ENCODE results near the gene PIKFYVE.
A peak's percentile ranks its signal among the peaks of the same experiment; 100 is the strongest.
"Not testable (repeated sequence)": the region's sequence is repeated elsewhere in the genome, so short reads cannot be mapped to it uniquely, and the experiment has no call there.

PIKFYVE gene, protein sequence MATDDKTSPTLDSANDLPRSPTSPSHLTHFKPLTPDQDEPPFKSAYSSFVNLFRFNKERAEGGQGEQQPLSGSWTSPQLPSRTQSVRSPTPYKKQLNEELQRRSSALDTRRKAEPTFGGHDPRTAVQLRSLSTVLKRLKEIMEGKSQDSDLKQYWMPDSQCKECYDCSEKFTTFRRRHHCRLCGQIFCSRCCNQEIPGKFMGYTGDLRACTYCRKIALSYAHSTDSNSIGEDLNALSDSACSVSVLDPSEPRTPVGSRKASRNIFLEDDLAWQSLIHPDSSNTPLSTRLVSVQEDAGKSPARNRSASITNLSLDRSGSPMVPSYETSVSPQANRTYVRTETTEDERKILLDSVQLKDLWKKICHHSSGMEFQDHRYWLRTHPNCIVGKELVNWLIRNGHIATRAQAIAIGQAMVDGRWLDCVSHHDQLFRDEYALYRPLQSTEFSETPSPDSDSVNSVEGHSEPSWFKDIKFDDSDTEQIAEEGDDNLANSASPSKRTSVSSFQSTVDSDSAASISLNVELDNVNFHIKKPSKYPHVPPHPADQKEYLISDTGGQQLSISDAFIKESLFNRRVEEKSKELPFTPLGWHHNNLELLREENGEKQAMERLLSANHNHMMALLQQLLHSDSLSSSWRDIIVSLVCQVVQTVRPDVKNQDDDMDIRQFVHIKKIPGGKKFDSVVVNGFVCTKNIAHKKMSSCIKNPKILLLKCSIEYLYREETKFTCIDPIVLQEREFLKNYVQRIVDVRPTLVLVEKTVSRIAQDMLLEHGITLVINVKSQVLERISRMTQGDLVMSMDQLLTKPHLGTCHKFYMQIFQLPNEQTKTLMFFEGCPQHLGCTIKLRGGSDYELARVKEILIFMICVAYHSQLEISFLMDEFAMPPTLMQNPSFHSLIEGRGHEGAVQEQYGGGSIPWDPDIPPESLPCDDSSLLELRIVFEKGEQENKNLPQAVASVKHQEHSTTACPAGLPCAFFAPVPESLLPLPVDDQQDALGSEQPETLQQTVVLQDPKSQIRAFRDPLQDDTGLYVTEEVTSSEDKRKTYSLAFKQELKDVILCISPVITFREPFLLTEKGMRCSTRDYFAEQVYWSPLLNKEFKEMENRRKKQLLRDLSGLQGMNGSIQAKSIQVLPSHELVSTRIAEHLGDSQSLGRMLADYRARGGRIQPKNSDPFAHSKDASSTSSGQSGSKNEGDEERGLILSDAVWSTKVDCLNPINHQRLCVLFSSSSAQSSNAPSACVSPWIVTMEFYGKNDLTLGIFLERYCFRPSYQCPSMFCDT (N-terminal part only)
- total RNA-seq: 77.2 to 225 (median 151) reads per million in 17 experiments

DNA sequence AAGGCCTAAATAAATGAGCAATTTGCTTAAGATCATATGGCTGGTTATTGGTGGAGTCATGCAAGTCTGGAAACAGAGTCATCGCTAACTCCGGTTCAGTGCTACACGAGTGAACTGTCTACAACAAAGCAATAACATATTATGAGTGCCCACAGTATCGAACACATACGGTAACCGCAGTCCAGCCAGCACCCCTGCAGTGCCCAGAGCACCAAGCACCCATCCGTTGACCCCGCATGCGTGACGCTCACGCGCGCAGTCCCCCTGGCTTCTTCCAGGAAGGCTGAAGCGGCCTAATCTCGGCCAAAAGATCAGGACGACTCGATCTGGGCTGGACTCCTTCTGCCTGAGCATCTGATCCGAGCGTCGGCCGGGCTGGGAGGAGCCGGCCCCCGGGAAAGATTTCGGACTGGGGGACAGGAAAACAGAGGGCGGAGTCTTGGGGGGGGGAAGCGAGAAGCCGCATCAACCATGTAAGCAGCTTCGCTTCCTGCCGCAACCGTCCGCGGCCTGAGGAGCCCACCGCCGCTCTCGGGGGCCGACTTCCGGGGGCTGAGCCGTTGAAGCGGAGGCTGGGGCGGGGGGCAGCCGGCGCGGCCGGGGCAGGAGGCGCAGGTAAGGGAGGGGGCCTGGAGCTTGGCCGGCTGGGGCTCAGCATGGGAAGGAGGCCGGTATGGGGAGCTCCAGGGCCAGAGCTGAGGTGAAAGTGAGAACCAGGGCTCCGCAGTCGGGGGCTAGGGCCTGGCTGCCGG, at the start of gene PIKFYVE:
Gene PIKFYVE, plus strand, starts transcription at position 455 of the 752 bp plus-strand sequence. CDS start 5,265 bp downstream, outside the sequence.
- DNase-seq: peak; percentile 97 to 99 (median 98)

- DNase-seq: not testable (repeated sequence)
Measured at GRCh38 chr2:208221873-208222272, 44.2 kb upstream of the PIKFYVE start.

DNA sequence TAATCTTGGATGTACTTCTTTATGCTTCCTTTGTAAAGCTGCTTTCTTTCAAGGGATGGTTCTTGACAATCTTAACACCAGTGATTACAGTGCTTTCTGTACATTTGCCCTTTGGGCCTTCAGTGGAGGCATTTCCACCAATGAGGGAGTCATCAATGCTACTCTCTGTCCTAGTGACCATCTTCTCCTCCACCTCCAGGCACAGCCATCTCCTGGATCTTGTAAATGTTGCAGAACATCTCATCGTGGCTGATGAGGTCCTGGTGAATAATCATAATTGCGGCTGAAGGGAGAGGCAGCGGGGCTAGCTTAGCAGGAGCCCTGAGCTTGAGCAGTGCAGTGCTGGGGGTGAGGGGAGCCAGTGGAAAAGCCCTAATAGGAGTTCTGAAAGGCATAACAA, 43.7 kb upstream of the PIKFYVE start:
- peak in 1 of 4 experiments; percentile 7 for DNase-seq

DNA sequence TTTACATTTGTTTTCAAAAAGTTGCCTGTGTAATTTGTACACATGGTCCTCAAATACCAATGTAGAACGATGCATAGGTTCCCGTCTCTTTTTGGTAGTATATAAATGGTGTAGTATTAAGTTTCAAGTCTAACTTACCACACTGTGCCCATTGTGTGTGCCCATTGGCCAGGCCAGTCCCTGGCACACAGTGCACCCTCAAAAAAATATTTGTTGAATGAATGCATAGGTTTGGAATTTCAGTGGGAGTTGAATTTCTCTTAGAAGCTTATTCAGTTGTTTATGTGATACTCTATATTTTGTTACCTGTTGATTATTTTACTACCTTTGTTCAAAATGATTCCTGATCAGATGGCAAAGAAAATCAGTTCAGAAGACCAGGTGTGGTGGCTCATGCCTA, 41.3 kb upstream of the PIKFYVE start:
- DNase-seq: no peak

GRCh38 chr2:208227581-208228232, 38.3 kb upstream of the PIKFYVE start:
- DNase-seq: no peak

- no peak for DNase-seq
Measured at GRCh38 chr2:208228476-208228875, 37.6 kb upstream of the PIKFYVE start.

DNA sequence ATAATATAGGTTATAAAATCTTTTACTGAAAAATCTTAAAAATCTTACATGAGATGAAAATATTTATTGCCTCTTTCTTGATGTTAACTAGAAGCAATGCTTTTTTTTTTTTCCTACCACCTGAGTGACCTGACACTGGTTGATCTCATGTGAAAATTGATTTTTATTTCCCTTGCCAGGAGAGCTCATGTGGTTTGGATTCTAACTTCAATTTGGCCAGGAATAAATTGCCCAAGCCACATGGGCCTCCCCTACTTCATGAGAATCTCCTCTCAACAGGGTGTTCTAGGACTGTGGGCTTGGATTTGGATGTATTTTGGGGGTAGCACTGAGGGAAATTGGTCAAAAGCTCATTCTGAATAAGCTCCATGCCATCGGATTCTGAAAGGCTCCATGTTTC, 31.3 kb upstream of the PIKFYVE start:
- DNase-seq: no peak

DNA sequence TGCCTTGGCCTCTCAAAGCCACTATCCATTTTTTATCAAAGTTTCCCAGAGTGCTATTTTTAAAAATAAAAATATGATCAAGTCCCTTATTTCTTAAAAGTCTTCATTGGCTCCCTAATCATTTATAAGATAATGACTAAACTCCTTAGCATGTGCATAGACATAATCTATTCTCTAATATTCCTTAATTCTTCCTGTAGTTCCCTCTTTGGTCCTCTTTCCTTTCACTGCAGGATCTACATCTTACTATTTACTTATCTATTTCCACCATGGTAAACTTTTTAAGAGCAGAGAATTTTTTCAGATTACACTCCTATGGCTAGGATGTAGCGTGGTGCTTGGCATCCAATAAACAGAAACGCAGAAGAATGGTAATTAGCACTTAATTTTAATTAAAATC, 30.2 kb upstream of the PIKFYVE start:
- DNase-seq: no peak

GRCh38 chr2:208239770-208240493, 26.1 kb upstream of the PIKFYVE start:
- no peak for DNase-seq

DNA sequence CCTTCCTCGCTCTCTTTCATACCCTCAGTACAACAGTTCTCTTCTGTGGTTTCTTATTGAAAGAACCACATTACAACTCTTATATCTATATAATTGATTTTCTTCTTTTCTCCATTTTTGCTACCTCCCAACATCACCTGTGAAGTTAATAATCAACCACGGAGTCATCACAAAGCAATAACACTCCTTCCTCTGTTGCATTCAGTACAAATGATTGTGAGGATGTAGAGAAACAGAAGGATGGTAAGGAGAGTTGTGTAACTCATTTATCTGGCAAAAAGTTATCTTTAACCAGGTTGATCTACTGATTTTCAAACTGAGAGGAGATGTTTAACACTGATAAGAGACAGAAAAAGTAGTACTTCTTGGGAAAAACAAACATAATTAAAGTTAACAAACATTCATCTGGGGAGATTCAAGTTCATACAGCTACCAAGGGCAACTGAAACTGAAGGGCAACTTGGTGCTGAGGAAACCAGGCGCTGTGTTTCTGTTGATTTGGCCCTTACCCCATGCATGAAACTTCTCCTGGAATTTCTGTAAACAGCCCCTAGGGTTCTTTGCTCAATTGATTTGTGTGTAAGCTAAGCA, 25.3 kb upstream of the PIKFYVE start:
- no peak for DNase-seq

GRCh38 chr2:208244422-208244821, 21.6 kb upstream of the PIKFYVE start:
- DNase-seq: no peak

- DNase-seq: peak in 2 of 4 experiments; percentile 12 to 27
Measured at GRCh38 chr2:208245746-208246145, 20.3 kb upstream of the PIKFYVE start.

- no peak for DNase-seq
Measured at GRCh38 chr2:208248601-208249000, 17.5 kb upstream of the PIKFYVE start.

DNA sequence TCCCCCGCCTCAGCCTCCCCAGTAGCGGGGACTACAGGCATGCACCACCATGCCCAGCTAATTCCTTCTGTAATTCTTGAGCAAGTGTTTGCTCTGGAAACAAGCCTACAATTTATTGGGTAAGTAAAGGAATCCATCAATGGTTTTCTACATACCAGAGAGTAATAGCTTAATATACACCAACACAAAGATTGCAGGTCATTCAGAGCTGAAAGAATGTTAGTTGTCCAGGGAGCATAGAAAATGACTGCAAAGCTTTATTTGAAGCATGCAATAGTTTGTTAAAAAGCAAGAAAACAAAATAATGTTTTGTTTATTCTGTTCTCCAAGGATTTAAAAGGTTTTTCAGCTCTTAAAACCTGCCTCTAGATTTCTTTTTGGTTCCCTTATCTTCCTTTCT, 16.8 kb upstream of the PIKFYVE start:
- DNase-seq: no peak

DNA sequence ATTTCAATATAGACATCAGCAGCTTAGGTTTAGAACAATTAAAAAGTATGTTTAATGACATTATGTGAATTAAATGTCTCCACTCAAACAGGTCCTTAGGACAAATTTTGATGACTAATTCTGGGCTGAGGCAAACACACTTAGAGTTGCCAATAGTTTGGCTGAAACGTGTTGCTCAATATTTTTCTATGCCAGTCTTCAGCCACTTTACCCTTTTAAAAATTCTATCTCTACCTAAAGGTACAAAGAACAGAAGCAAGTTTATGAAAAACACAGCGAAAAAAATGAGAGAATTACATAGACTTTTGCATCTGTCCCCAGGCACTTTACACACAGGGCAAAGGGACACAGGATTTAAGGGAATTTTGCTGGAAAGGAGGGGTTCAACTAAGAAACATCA, 15.7 kb upstream of the PIKFYVE start:
- peak in 3 of 4 experiments; percentile 7 to 51 (median 49) for DNase-seq

DNA sequence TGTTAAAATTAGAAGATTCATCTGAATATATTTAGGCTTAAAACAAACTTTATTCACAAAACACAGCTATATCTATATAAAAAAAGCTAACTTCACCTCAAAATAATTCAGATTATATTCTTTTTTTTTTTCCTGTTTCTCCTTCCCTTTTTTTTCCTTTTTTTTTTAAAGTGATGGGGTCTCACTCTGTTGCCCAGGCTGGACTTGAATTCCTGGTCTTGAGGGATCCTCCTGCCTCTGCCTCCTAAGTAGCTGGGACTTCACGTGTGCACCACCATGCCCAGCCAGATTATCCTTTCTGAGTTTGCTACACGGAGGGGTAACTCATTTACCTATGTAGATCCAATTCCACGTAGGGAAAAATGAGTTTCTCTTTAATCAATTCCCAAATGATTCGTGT, 15.0 kb upstream of the PIKFYVE start:
- DNase-seq: no peak

DNA sequence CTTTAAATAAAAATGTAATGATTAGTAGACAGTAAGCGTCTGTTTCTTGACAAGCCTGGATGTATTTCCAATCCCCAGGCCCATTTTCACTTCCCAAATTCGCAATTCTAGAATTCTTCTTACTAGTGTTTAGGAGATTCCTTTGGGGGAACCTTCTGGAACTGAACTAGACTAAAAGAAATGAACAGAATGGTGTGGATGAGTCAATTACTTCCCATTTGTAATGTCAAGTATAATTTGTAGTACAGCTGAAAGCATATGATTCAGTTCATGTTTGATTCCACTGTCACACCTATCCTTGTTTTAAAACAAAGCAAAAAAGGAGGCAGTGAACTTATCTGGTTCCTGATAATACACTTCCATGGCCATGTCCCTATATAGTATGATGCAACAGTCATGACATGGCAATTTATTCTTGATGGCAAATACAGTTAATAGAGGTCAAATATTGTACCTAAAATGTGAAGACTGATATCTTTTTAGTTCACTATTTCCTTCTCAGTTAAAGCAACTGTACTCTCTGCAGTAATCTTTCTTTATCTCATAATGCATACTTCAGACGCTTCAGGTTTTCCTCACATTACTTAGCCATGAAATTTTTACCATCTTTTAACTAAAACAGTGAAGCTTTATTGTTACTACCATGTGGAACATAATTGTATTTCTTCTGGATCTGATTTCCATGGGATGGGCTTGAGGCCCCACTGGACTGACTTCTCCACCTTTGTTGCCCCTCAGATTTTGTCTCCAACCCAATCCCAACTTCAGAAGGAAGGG, 13.2 kb upstream of the PIKFYVE start:
- DNase-seq: peak in 2 of 4 experiments; percentile 47 to 53

GRCh38 chr2:208253600-208254117, 12.4 kb upstream of the PIKFYVE start:
- no peak for DNase-seq
